ENCODE data around the gene SCNN1G. TPM values are rescaled to one million over a fixed set of nuclear protein-coding genes. Genes with fewer than 3 reads are reported as not detected.

The SCNN1G gene
- total and polyA plus RNA-seq, 9 of the 15 experiments (the other 6 are each of a cell fraction or from before 2014, with no cell fraction given): not detected

DNA sequence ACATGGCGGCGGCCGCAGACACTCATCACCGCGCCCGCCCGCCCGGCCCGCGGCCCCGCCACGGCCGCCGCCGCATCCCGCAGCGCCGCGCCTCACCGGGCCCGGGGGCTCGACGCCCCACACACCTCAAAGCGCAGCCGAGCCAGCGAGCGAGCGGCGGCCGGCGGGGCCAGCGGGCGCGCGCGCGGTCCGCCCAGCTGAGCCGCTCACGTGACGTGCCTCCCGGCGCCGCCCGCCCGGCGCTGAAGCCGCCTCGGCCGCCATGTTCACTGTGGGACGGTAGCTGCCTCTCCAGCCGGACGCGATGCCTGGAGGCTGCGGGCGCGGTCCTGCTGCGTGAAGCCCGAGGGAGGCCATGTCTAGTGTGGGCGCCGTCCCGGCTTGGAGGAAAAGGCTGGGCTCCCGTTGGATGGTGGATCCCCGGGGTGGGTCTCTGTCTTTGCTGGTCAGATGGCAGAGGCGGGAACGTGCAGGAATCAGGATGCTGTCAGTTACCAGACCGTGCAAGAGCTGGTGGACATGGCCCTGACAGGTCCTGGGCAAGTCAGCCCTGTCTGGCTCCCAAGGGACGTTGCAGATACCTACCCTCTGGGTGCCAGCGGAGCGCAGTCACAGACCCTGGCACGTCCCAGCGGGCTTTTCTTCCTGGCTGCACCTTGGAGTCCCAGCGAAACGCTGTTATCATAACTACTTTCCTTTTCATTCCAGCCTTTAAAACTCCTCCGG lies 33.1 kb upstream of the SCNN1G start, which contains the start of gene USP31 (continued):
- TF ChIP-seq ZBTB5 (IDR thresholded peaks at IDR 0.05): no peak
- peak; percentile 99 for TF ChIP-seq ZNF395 (CRISPR knock-in tag; IDR thresholded peaks at IDR 0.05)
- no peak for TF ChIP-seq NR3C1 (CRISPR knock-in tag; IDR thresholded peaks at IDR 0.05)
- TF ChIP-seq ZNF347 (CRISPR knock-in tag; IDR thresholded peaks at IDR 0.05; ENCODE audit: low read depth): no peak
- TF ChIP-seq SREBF2 (CRISPR knock-in tag; IDR thresholded peaks at IDR 0.05): no peak
- peak; percentile 95 for TF ChIP-seq ZNF24 (IDR thresholded peaks at IDR 0.05)
- TF ChIP-seq, protein P1, sequence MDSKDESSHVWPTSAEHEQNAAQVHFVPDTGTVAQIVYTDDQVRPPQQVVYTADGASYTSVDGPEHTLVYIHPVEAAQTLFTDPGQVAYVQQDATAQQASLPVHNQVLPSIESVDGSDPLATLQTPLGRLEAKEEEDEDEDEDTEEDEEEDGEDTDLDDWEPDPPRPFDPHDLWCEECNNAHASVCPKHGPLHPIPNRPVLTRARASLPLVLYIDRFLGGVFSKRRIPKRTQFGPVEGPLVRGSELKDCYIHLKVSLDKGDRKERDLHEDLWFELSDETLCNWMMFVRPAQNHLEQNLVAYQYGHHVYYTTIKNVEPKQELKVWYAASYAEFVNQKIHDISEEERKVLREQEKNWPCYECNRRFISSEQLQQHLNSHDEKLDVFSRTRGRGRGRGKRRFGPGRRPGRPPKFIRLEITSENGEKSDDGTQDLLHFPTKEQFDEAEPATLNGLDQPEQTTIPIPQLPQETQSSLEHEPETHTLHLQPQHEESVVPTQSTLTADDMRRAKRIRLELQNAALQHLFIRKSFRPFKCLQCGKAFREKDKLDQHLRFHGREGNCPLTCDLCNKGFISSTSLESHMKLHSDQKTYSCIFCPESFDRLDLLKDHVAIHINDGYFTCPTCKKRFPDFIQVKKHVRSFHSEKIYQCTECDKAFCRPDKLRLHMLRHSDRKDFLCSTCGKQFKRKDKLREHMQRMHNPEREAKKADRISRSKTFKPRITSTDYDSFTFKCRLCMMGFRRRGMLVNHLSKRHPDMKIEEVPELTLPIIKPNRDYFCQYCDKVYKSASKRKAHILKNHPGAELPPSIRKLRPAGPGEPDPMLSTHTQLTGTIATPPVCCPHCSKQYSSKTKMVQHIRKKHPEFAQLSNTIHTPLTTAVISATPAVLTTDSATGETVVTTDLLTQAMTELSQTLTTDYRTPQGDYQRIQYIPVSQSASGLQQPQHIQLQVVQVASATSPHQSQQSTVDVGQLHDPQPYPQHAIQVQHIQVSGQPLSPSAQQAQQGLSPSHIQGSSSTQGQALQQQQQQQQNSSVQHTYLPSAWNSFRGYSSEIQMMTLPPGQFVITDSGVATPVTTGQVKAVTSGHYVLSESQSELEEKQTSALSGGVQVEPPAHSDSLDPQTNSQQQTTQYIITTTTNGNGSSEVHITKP (IDR thresholded peaks at IDR 0.05; ENCODE audit: partially characterized antibody): peak; percentile 14
- TF ChIP-seq ATF1 (CRISPR knock-in tag; IDR thresholded peaks at IDR 0.05): no peak
- peak; percentile 72 for TF ChIP-seq ATF1 (tag; IDR thresholded peaks at IDR 0.05)
- TF ChIP-seq HLTF (IDR thresholded peaks at IDR 0.05): no peak
- no peak for TF ChIP-seq FOXA1 (IDR thresholded peaks at IDR 0.05; ENCODE audit: borderline replicate concordance)
- peak; percentile 87; the same call in 1 of the 2 replicates for TF ChIP-seq KLF6 (CRISPR knock-in tag; IDR thresholded peaks at IDR 0.05; ENCODE audit: borderline replicate concordance)
- TF ChIP-seq ARID4B (CRISPR knock-in tag; IDR thresholded peaks at IDR 0.05): peak; percentile 80; the same call in 1 of the 2 replicates
- TF ChIP-seq, protein P2, sequence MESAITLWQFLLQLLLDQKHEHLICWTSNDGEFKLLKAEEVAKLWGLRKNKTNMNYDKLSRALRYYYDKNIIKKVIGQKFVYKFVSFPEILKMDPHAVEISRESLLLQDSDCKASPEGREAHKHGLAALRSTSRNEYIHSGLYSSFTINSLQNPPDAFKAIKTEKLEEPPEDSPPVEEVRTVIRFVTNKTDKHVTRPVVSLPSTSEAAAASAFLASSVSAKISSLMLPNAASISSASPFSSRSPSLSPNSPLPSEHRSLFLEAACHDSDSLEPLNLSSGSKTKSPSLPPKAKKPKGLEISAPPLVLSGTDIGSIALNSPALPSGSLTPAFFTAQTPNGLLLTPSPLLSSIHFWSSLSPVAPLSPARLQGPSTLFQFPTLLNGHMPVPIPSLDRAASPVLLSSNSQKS (CRISPR knock-in tag; IDR thresholded peaks at IDR 0.05): no peak
- no peak for TF ChIP-seq ETV1 (tag; conservative IDR thresholded peaks at IDR 0.05; ENCODE audit: low read depth)
